Measurements from ENCODE around the gene ST6GALNAC3. TPM values are rescaled to one million over a fixed set of nuclear protein-coding genes. Genes with fewer than 3 reads are reported as not detected.

The ST6GALNAC3 gene
- total and polyA plus RNA-seq, 2 experiments from 2014 or later, result 29.4 to 33.3 TPM

- no peaks in the 10 kb centered on the region for H3K36me3 ChIP-seq (replicated peaks; ENCODE audit: insufficient read depth, low read depth)
- H3K9me2 ChIP-seq (replicated peaks; ENCODE audit: insufficient read depth), result no peaks in the 10 kb centered on the region
- TF ChIP-seq EZH2phosphoT487 (IDR thresholded peaks at IDR 0.05; ENCODE audit: low read depth, severe bottlenecking, unreplicated experiment) (no peak), EZH2 (IDR thresholded peaks at IDR 0.05; ENCODE audit: borderline replicate concordance) (no peak), CTCF (IDR thresholded peaks at IDR 0.05; ENCODE audit: poor library complexity) (no peak)
- H3K4me2 ChIP-seq, result no peak overlapping the region
- no peaks in the 10 kb centered on the region for H3K79me2 ChIP-seq
- H3K27me3 ChIP-seq, result no peaks in the 10 kb centered on the region
- H4K20me1 ChIP-seq (ENCODE audit: insufficient read depth, poor library complexity, severe bottlenecking), result no peaks in the 10 kb centered on the region
- no peaks in the 10 kb centered on the region for H3K9me3 ChIP-seq (ENCODE audit: low read depth)
- H3K27ac ChIP-seq, result no peak overlapping the region
- H3K4me3 ChIP-seq, result no peak overlapping the region
- no peak for DNase-seq (ENCODE audit: low spot score)
- no peaks in the 10 kb centered on the region for H3K4me1 ChIP-seq (ENCODE audit: insufficient read depth)
- no peak overlapping the region for H2AFZ ChIP-seq
These were observed 397.0 kb downstream of the ST6GALNAC3 start for GRCh38 chr1:76471536-76471935.

GRCh38 chr1:76473591-76473990 is 399.0 kb downstream of the ST6GALNAC3 start:
- Histone ChIP-seq H3K27me3 (no peaks in the 10 kb centered on the region), H3K4me1 (ENCODE audit: insufficient read depth) (no peaks in the 10 kb centered on the region), H2AFZ (no peak overlapping the region), H4K20me1 (ENCODE audit: insufficient read depth, poor library complexity, severe bottlenecking) (no peaks in the 10 kb centered on the region), H3K4me3 (no peak overlapping the region), H3K9me2 (replicated peaks; ENCODE audit: insufficient read depth) (no peaks in the 10 kb centered on the region), H3K27ac (no peak overlapping the region), H3K4me2 (no peak overlapping the region), H3K36me3 (replicated peaks; ENCODE audit: insufficient read depth, low read depth) (no peaks in the 10 kb centered on the region), H3K9me3 (ENCODE audit: low read depth) (no peaks in the 10 kb centered on the region), H3K79me2 (no peaks in the 10 kb centered on the region)
- 76% methylated on average over 1 of the region's 1 CpG for WGBS (ENCODE audit: low lambda C conversion rate, missing lambda C conversion rate)
- TF ChIP-seq EZH2 (IDR thresholded peaks at IDR 0.05; ENCODE audit: borderline replicate concordance), result no peak
- TF ChIP-seq EZH2phosphoT487 (IDR thresholded peaks at IDR 0.05; ENCODE audit: low read depth, severe bottlenecking, unreplicated experiment), result no peak
- no peak for TF ChIP-seq CTCF (IDR thresholded peaks at IDR 0.05; ENCODE audit: poor library complexity)
- DNase-seq (ENCODE audit: low spot score), result no peak

- Histone ChIP-seq H3K36me3 (replicated peaks; ENCODE audit: insufficient read depth, low read depth) (no peaks in the 10 kb centered on the region), H3K4me3 (no peak overlapping the region), H3K4me1 (ENCODE audit: insufficient read depth) (no peaks in the 10 kb centered on the region), H3K79me2 (no peaks in the 10 kb centered on the region), H3K27me3 (no peaks in the 10 kb centered on the region), H3K9me3 (ENCODE audit: low read depth) (no peaks in the 10 kb centered on the region), H2AFZ (no peak overlapping the region), H3K4me2 (no peak overlapping the region), H3K27ac (no peak overlapping the region), H3K9me2 (replicated peaks; ENCODE audit: insufficient read depth) (no peaks in the 10 kb centered on the region), H4K20me1 (ENCODE audit: insufficient read depth, poor library complexity, severe bottlenecking) (no peaks in the 10 kb centered on the region)
- DNase-seq (ENCODE audit: low spot score), result no peak
- 90% methylated on average over 4 of the region's 4 CpGs for WGBS (ENCODE audit: low lambda C conversion rate, missing lambda C conversion rate)
- no peak for TF ChIP-seq EZH2phosphoT487 (IDR thresholded peaks at IDR 0.05; ENCODE audit: low read depth, severe bottlenecking, unreplicated experiment)
- TF ChIP-seq CTCF (IDR thresholded peaks at IDR 0.05; ENCODE audit: poor library complexity), result no peak
- TF ChIP-seq EZH2 (IDR thresholded peaks at IDR 0.05; ENCODE audit: borderline replicate concordance), result no peak
These were observed 400.4 kb downstream of the ST6GALNAC3 start for GRCh38 chr1:76474922-76475321.

- Histone ChIP-seq H3K9me3 (ENCODE audit: low read depth) (no peaks in the 10 kb centered on the region), H2AFZ (no peak overlapping the region), H3K36me3 (replicated peaks; ENCODE audit: insufficient read depth, low read depth) (no peaks in the 10 kb centered on the region), H3K27me3 (no peaks in the 10 kb centered on the region), H3K4me3 (no peak overlapping the region), H3K27ac (no peak overlapping the region), H3K4me1 (ENCODE audit: insufficient read depth) (no peaks in the 10 kb centered on the region), H3K79me2 (no peaks in the 10 kb centered on the region), H3K9me2 (replicated peaks; ENCODE audit: insufficient read depth) (no peaks in the 10 kb centered on the region), H4K20me1 (ENCODE audit: insufficient read depth, poor library complexity, severe bottlenecking) (no peaks in the 10 kb centered on the region), H3K4me2 (no peak overlapping the region)
- no peak for DNase-seq (ENCODE audit: low spot score)
- TF ChIP-seq CTCF (IDR thresholded peaks at IDR 0.05; ENCODE audit: poor library complexity), result no peak
- no peak for TF ChIP-seq EZH2phosphoT487 (IDR thresholded peaks at IDR 0.05; ENCODE audit: low read depth, severe bottlenecking, unreplicated experiment)
- no peak for TF ChIP-seq EZH2 (IDR thresholded peaks at IDR 0.05; ENCODE audit: borderline replicate concordance)
These were observed 402.6 kb downstream of the ST6GALNAC3 start for GRCh38 chr1:76477156-76477555.

All from hepatocyte (in vitro differentiated cells).